ENCODE measurements around the gene PSMB8. TPM values are rescaled to one million over a fixed set of nuclear protein-coding genes. Genes with fewer than 3 reads are reported as not detected.

The PSMB8 gene
- total and polyA plus RNA-seq, 2 of the 8 experiments (the other 6 are each of a cell fraction or from before 2014, with no cell fraction given) = 18.4 to 43.0 TPM

- no peak for TF ChIP-seq CHD7 (IDR thresholded peaks at IDR 0.05; ENCODE audit: insufficient replicate concordance, low read length)
- no peak for TF ChIP-seq BACH1 (IDR thresholded peaks at IDR 0.05; ENCODE audit: low read length)
- no peak for TF ChIP-seq POU5F1 (IDR thresholded peaks at IDR 0.05; ENCODE audit: low read depth, low read length)
- TF ChIP-seq CHD1 (IDR thresholded peaks at IDR 0.05; ENCODE audit: low read depth, low read length) = no peak
- no peak for TF ChIP-seq NANOG (IDR thresholded peaks at IDR 0.05; ENCODE audit: insufficient read depth, low read depth, low read length, poor library complexity, severe bottlenecking)
- TF ChIP-seq ATF3 (IDR thresholded peaks at IDR 0.05; ENCODE audit: insufficient read depth, low read depth, low read length) = no peak
- no peak for TF ChIP-seq SP4 (IDR thresholded peaks at IDR 0.05; ENCODE audit: low read length)
Measured at GRCh38 chr6:32815996-32816395, 27.9 kb downstream of the PSMB8 start (continued).
